MM.1S (cell line): Measurements from ENCODE around the gene EPHA6.

Experiments used
- EZH2 ChIP-seq: fragments of 300-600 bp; sonication (generic); optimal IDR thresholded peaks from 2 replicates; pipeline ENCODE3; 2017; ENCODE audit warnings: low read depth, mild to moderate bottlenecking, antibody characterized with exemption, low read length, mixed read lengths
- TF ChIP-seq, protein P1 (sequence below): fragments of 300-600 bp; sonication (generic); IDR thresholded peaks from 2 replicates; pipeline ENCODE4 v1.5.1; 2016; ENCODE audit warnings: antibody characterized with exemption, low read length, mixed read lengths

DNA sequence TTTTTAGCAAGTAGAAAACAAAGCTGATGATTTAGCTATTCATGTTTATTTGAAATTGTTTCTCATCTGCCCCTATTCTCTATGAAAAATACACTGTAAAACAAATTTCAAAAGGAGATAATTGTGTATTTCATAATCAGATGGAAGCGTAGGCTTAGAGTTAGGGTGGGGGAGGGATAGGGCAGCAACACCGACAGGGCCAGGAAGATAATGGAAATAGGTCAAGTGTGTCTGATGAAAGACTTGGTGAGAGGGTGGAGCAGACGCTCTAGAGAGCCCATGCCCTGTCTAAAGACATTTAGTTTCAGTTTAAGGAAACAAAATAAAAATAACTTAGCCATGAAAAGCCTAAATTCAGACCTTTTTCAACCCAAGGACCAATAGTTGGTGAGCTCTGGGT, 898.5 kb downstream of the EPHA6 start:
- TF ChIP-seq, protein P1, sequence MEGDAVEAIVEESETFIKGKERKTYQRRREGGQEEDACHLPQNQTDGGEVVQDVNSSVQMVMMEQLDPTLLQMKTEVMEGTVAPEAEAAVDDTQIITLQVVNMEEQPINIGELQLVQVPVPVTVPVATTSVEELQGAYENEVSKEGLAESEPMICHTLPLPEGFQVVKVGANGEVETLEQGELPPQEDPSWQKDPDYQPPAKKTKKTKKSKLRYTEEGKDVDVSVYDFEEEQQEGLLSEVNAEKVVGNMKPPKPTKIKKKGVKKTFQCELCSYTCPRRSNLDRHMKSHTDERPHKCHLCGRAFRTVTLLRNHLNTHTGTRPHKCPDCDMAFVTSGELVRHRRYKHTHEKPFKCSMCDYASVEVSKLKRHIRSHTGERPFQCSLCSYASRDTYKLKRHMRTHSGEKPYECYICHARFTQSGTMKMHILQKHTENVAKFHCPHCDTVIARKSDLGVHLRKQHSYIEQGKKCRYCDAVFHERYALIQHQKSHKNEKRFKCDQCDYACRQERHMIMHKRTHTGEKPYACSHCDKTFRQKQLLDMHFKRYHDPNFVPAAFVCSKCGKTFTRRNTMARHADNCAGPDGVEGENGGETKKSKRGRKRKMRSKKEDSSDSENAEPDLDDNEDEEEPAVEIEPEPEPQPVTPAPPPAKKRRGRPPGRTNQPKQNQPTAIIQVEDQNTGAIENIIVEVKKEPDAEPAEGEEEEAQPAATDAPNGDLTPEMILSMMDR: no peak
- TF ChIP-seq EZH2: no peak
